Measurements from ENCODE around the gene FNBP1. TPM values are rescaled to one million over a fixed set of nuclear protein-coding genes. Genes with fewer than 3 reads are reported as not detected.

FNBP1 gene
- total and polyA plus RNA-seq, 10 of the 15 experiments (the other 5 are each of a cell fraction or from before 2014, with no cell fraction given) = 64.5 to 353 (median 179) TPM

DNA sequence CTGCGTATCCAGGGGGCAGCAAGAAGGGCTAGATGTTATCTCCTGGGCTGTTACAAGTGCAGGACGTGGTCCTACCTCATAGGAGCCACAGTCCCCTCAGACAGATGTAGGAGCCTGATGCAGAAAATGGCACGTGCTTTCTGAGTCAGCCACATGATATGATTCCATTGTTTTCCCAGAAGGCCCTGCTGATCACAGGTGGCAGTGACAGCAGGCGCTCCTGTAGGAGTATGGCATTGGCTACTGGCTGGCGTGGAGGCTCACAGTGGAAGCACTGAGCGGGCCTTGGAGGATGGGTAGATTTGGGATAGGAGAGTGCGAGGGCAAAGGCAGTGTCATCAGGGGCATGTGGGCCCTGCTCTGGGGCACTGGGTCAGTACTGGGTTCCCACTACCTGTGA is 185.8 kb downstream of the FNBP1 start:
- FAIRE-seq = no peak
- Histone ChIP-seq H3K79me2 (ENCODE audit: control insufficient read depth, insufficient read depth, low read length) (no peaks in the 10 kb centered on the region), H3K9me3 (replicated peaks; ENCODE audit: control insufficient read depth, insufficient read depth, low read length) (no peaks in the 10 kb centered on the region), H3K4me3 (no peak overlapping the region), H3K36me3 (ENCODE audit: control insufficient read depth in 2 of 2, insufficient read depth in 2 of 2, low read length in 1 of 2) (peaks cover 0 to 8% of the 10 kb centered on the region in 2 experiments; a peak in 2 of 4 replicates), H2AFZ (ENCODE audit: control insufficient read depth, low read depth, low read length) (no peak overlapping the region), H3K4me1 (ENCODE audit: control insufficient read depth, insufficient read depth, low read length) (no peaks in the 10 kb centered on the region), H4K20me1 (ENCODE audit: control insufficient read depth, insufficient read depth) (no peaks in the 10 kb centered on the region), H3K4me2 (ENCODE audit: control insufficient read depth, insufficient read depth) (no peak overlapping the region), H3K27me3 (replicated peaks in 1 of 2; ENCODE audit: control insufficient read depth in 2 of 2, insufficient read depth in 2 of 2, low read length in 1 of 2) (no peaks in the 10 kb centered on the region), H3K9ac (ENCODE audit: control insufficient read depth, insufficient read depth, low read length) (no peak overlapping the region), H3K27ac (ENCODE audit: control insufficient read depth, insufficient read depth) (no peak overlapping the region)
- in situ Hi-C loops (cut with MboI) (no loop called here), intact Hi-C loops (cut with micrococcal nuclease; ENCODE audit: unreplicated experiment) (no loop called here)
- ChIA-PET SMC1A (ENCODE audit: uncharacterized antibody, unreplicated experiment) (no interaction called here), RAD21 (ENCODE audit: unreplicated experiment) (no interaction called here), POLR2A (no interaction called here), CTCF (no interaction called here)
- no peak for ATAC-seq
- TF ChIP-seq, protein P1, sequence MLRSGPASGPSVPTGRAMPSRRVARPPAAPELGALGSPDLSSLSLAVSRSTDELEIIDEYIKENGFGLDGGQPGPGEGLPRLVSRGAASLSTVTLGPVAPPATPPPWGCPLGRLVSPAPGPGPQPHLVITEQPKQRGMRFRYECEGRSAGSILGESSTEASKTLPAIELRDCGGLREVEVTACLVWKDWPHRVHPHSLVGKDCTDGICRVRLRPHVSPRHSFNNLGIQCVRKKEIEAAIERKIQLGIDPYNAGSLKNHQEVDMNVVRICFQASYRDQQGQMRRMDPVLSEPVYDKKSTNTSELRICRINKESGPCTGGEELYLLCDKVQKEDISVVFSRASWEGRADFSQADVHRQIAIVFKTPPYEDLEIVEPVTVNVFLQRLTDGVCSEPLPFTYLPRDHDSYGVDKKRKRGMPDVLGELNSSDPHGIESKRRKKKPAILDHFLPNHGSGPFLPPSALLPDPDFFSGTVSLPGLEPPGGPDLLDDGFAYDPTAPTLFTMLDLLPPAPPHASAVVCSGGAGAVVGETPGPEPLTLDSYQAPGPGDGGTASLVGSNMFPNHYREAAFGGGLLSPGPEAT (IDR thresholded peaks at IDR 0.05; ENCODE audit: low read depth) = no peak
- TF ChIP-seq ZZZ3 (IDR thresholded peaks at IDR 0.05; ENCODE audit: control insufficient read depth, insufficient read length, low read depth) = no peak
- TF ChIP-seq, protein P2, sequence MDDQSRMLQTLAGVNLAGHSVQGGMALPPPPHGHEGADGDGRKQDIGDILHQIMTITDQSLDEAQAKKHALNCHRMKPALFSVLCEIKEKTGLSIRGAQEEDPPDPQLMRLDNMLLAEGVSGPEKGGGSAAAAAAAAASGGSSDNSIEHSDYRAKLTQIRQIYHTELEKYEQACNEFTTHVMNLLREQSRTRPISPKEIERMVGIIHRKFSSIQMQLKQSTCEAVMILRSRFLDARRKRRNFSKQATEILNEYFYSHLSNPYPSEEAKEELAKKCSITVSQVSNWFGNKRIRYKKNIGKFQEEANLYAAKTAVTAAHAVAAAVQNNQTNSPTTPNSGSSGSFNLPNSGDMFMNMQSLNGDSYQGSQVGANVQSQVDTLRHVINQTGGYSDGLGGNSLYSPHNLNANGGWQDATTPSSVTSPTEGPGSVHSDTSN (IDR thresholded peaks at IDR 0.05; ENCODE audit: insufficient replicate concordance, low read depth, low read length) = no peak
- no peak for TF ChIP-seq NR2C1 (IDR thresholded peaks at IDR 0.05)
- TF ChIP-seq POLR2AphosphoS2 (IDR thresholded peaks at IDR 0.05; ENCODE audit: low read depth, low read length) = no peak
- TF ChIP-seq BMI1 (IDR thresholded peaks at IDR 0.05; ENCODE audit: borderline replicate concordance) = no peak
- TF ChIP-seq FOXK2 (IDR thresholded peaks at IDR 0.05) = no peak
- no peak for TF ChIP-seq ZNF274 (IDR thresholded peaks at IDR 0.05; ENCODE audit: insufficient read depth, insufficient read length)
- TF ChIP-seq RB1 (IDR thresholded peaks at IDR 0.05; ENCODE audit: borderline replicate concordance) = no peak
- no TSS peak for BruUV-seq (replicated peaks)
- 92% methylated on average over 7 of the region's 7 CpGs for WGBS (ENCODE audit: insufficient coverage, insufficient replicate concordance, low lambda C conversion rate, missing lambda C conversion rate)
- no peak for DNase-seq (ENCODE audit: low read depth, low spot score)
